GM23338 (cell line): ENCODE data around the gene ME1. TPM values are rescaled to one million over a fixed set of nuclear protein-coding genes. Genes with fewer than 3 reads are reported as not detected.

Experiments
- ATAC-seq: fragments of 200-7000 bp; cut with Tn5 transposase; 3 replicates; pipeline ENCODE4 v1.9.1; 2020
- DNase-seq: peaks from one replicate; pipeline ENCODE4 v3.0.0-alpha.2; 2015; ENCODE audit warnings: low spot score
- H2AFZ ChIP-seq: fragments of 200-600 bp; sonication (generic); 2 replicates; pipeline ENCODE4 v1.8.0; 2016; ENCODE audit warnings: antibody characterized with exemption, mild to moderate bottlenecking, moderate library complexity
- H3F3A ChIP-seq: fragments of 200-600 bp; sonication (generic); replicated peaks from 2 replicates; pipeline ENCODE4 v1.8.0; 2017; ENCODE audit warnings: antibody characterized with exemption, mixed run types, low read depth
- H3K27ac ChIP-seq: fragments of 200-600 bp; sonication (generic); 2 replicates; pipeline ENCODE4 v1.6.1; 2016; ENCODE audit warnings: low read depth
- H3K27me3 ChIP-seq: fragments of 200-600 bp; sonication (generic); 2 replicates; pipeline ENCODE4 v1.8.0; 2016; ENCODE audit warnings: mild to moderate bottlenecking, mixed run types, moderate library complexity; ENCODE audit not compliant: insufficient read depth
- H3K36me3 ChIP-seq: fragments of 200-600 bp; sonication (generic); 2 replicates; pipeline ENCODE4 v1.8.0; 2016; ENCODE audit warnings: mild to moderate bottlenecking; ENCODE audit not compliant: insufficient read depth
- H3K4me1 ChIP-seq: fragments of 200-600 bp; sonication (generic); 2 replicates; pipeline ENCODE4 v1.8.0; 2016; ENCODE audit warnings: mild to moderate bottlenecking, moderate library complexity; ENCODE audit not compliant: insufficient read depth
- H3K4me2 ChIP-seq: fragments of 200-600 bp; sonication (generic); 2 replicates; pipeline ENCODE4 v1.7.1; 2017; ENCODE audit warnings: mixed run types
- H3K4me3 ChIP-seq: fragments of 200-600 bp; sonication (generic); 2 replicates; pipeline ENCODE4 v1.6.1; 2016; ENCODE audit warnings: mixed run types
- H3K79me2 ChIP-seq: fragments of 200-600 bp; sonication (generic); replicated peaks from 2 replicates; pipeline ENCODE4 v1.8.0; 2017; ENCODE audit warnings: mild to moderate bottlenecking; ENCODE audit not compliant: insufficient read depth
- H3K9me2 ChIP-seq: fragments of 200-600 bp; sonication (generic); 2 replicates; pipeline ENCODE4 v1.8.0; 2017; ENCODE audit not compliant: insufficient read depth
- H4K20me1 ChIP-seq: fragments of 200-600 bp; sonication (generic); replicated peaks from 2 replicates; pipeline ENCODE4 v1.8.0; 2017; ENCODE audit warnings: mild to moderate bottlenecking; ENCODE audit not compliant: insufficient read depth
- H3K27ac Mint-ChIP-seq: 2 replicates; pipeline ENCODE4 v1.8.0; 2020; ENCODE audit warnings: inconsistent platforms, mild to moderate bottlenecking, moderate library complexity, mixed read lengths
- H3K27me3 Mint-ChIP-seq: 3 replicates; pipeline ENCODE4 v1.8.0; 2022; ENCODE audit warnings: low read depth, mild to moderate bottlenecking, moderate library complexity, mixed read lengths, inconsistent platforms; ENCODE audit not compliant: insufficient read depth, poor library complexity
- H3K36me3 Mint-ChIP-seq: 3 replicates; pipeline ENCODE4 v1.8.0; 2021; ENCODE audit warnings: low read depth, mild to moderate bottlenecking, inconsistent platforms, moderate library complexity, mixed read lengths
- H3K4me1 Mint-ChIP-seq: 3 replicates; pipeline ENCODE4 v1.8.0; 2020; ENCODE audit warnings: mild to moderate bottlenecking, inconsistent platforms, mixed read lengths
- H3K4me3 Mint-ChIP-seq: 3 replicates; pipeline ENCODE4 v1.8.0; 2021; ENCODE audit warnings: moderate library complexity, mild to moderate bottlenecking, inconsistent platforms, mixed read lengths
- H3K9me3 Mint-ChIP-seq: 3 replicates; pipeline ENCODE4 v1.8.0; 2020; ENCODE audit warnings: moderate library complexity, mild to moderate bottlenecking, inconsistent platforms, mixed read lengths
- CREB1 ChIP-seq: fragments of 250-450 bp; sonication (Bioruptor Pico); IDR thresholded peaks from 2 replicates; pipeline ENCODE4 v1.5.0; 2020; ENCODE audit warnings: low read depth, mild to moderate bottlenecking, moderate library complexity
- ETS1 ChIP-seq: IDR thresholded peaks from 2 replicates; pipeline ENCODE4 v1.6.1; 2016; ENCODE audit warnings: antibody characterized with exemption
- EZH2 ChIP-seq: fragments of 200-600 bp; sonication (generic); IDR thresholded peaks from one replicate; pipeline ENCODE4 v1.8.0; 2017; ENCODE audit warnings: antibody characterized with exemption, mild to moderate bottlenecking, low read depth; ENCODE audit not compliant: unreplicated experiment
- EZH2phosphoT487 ChIP-seq: fragments of 200-600 bp; sonication (generic); IDR thresholded peaks from one replicate; pipeline ENCODE4 v1.8.1; 2018; ENCODE audit warnings: antibody characterized with exemption; ENCODE audit not compliant: unreplicated experiment
- JUNB ChIP-seq: IDR thresholded peaks from one replicate; pipeline ENCODE4 v1.6.1; 2016; ENCODE audit warnings: antibody characterized with exemption; ENCODE audit not compliant: unreplicated experiment
- NANOG ChIP-seq: IDR thresholded peaks from 2 replicates; pipeline ENCODE4 v1.6.1; 2016; ENCODE audit warnings: antibody characterized with exemption, borderline replicate concordance
- POLR2AphosphoS5 ChIP-seq: IDR thresholded peaks from 2 replicates; pipeline ENCODE4 v1.6.1; 2016; ENCODE audit warnings: antibody characterized with exemption, low read depth
- STAT1 ChIP-seq: IDR thresholded peaks from one replicate; pipeline ENCODE4 v1.6.1; 2016; ENCODE audit warnings: antibody characterized with exemption; ENCODE audit not compliant: unreplicated experiment
- ZNF114 ChIP-seq: fragments of 250-450 bp; sonication (Bioruptor Pico); IDR thresholded peaks from 2 replicates; pipeline ENCODE4 v1.5.0; 2020; ENCODE audit warnings: mild to moderate bottlenecking, moderate library complexity
- ZNF331 ChIP-seq: fragments of 250-450 bp; sonication (Bioruptor Pico); IDR thresholded peaks from 2 replicates; pipeline ENCODE4 v1.5.0; 2020; ENCODE audit warnings: low read depth, mild to moderate bottlenecking, moderate library complexity
- ZNF462 ChIP-seq: fragments of 250-450 bp; sonication (Bioruptor Pico); IDR thresholded peaks from 2 replicates; pipeline ENCODE4 v1.5.0; 2020; ENCODE audit warnings: mild to moderate bottlenecking, moderate library complexity
- polyA plus RNA-seq: library from polyadenylated mRNA; unstranded; fragments of >200 nt; fragmentation: Nextera tagmentation; extraction: Ambion mirVana; gene quantifications from 2 replicates; pipeline ENCODE4 v1.2.1, GENCODE V29; 2016
- total RNA-seq: library from RNA; depleted of rRNA; stranded (reverse); fragments of >200 nt; shearing (Covaris generic); gene quantifications from 2 replicates; pipeline ENCODE4 v1.2.3, GENCODE V29; 2014
- TF ChIP-seq, protein P1 (sequence below): IDR thresholded peaks from one replicate; pipeline ENCODE4 v1.6.1; 2018; ENCODE audit warnings: antibody characterized with exemption; ENCODE audit not compliant: unreplicated experiment
- TF ChIP-seq, protein P2 (sequence below), 2 experiments: fragments of 200-600 bp in 1 of 2; sonication (generic) in 1 of 2; conservative IDR thresholded peaks; 2 replicates each; pipeline versions ENCODE4 v1.5.1 to v1.6.1; 2016 to 2017; ENCODE audit warnings: antibody characterized with exemption in 2 of 2, low read depth in 2 of 2, mild to moderate bottlenecking in 2 of 2, moderate library complexity in 1 of 2

The ME1 gene
- total and polyA plus RNA-seq, 2 experiments from 2014 or later: 6.4 to 8.0 TPM

DNA sequence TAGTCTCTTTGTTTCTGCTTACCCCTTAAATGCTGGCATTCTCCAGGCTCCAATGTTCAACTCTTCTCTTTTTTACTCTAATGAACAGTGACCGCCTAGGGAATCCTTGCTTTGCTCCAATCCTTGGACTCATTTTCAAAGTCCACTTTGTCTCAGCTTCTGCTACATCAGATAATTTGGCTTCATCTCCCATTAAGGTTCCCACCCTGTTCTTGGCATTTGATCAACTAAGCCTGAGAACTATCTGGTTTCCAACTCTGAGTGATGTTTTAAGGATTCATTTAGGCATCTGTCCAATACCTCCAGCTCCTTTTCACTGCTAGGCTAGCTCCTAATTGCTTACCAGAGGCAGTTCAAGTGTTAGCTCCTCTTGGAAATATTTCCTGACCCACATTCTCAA is 64.9 kb downstream of the ME1 start:
- no peak overlapping the region for H3K27ac ChIP-seq
- TF ChIP-seq JUNB: no peak
- TF ChIP-seq EZH2: no peak
- TF ChIP-seq, protein P1, sequence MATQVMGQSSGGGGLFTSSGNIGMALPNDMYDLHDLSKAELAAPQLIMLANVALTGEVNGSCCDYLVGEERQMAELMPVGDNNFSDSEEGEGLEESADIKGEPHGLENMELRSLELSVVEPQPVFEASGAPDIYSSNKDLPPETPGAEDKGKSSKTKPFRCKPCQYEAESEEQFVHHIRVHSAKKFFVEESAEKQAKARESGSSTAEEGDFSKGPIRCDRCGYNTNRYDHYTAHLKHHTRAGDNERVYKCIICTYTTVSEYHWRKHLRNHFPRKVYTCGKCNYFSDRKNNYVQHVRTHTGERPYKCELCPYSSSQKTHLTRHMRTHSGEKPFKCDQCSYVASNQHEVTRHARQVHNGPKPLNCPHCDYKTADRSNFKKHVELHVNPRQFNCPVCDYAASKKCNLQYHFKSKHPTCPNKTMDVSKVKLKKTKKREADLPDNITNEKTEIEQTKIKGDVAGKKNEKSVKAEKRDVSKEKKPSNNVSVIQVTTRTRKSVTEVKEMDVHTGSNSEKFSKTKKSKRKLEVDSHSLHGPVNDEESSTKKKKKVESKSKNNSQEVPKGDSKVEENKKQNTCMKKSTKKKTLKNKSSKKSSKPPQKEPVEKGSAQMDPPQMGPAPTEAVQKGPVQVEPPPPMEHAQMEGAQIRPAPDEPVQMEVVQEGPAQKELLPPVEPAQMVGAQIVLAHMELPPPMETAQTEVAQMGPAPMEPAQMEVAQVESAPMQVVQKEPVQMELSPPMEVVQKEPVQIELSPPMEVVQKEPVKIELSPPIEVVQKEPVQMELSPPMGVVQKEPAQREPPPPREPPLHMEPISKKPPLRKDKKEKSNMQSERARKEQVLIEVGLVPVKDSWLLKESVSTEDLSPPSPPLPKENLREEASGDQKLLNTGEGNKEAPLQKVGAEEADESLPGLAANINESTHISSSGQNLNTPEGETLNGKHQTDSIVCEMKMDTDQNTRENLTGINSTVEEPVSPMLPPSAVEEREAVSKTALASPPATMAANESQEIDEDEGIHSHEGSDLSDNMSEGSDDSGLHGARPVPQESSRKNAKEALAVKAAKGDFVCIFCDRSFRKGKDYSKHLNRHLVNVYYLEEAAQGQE: no peak
- no peak for TF ChIP-seq ZNF114 (CRISPR knock-in tag)
- TF ChIP-seq EZH2phosphoT487: no peak
- TF ChIP-seq ETS1: no peak
- TF ChIP-seq NANOG: no peak
- TF ChIP-seq ZNF331 (CRISPR knock-in tag): no peak
- no peak for TF ChIP-seq STAT1
- no peak for TF ChIP-seq CREB1 (CRISPR knock-in tag)
- TF ChIP-seq POLR2AphosphoS5: no peak
- no peak for TF ChIP-seq ZNF462 (CRISPR knock-in tag)
- TF ChIP-seq, protein P2, sequence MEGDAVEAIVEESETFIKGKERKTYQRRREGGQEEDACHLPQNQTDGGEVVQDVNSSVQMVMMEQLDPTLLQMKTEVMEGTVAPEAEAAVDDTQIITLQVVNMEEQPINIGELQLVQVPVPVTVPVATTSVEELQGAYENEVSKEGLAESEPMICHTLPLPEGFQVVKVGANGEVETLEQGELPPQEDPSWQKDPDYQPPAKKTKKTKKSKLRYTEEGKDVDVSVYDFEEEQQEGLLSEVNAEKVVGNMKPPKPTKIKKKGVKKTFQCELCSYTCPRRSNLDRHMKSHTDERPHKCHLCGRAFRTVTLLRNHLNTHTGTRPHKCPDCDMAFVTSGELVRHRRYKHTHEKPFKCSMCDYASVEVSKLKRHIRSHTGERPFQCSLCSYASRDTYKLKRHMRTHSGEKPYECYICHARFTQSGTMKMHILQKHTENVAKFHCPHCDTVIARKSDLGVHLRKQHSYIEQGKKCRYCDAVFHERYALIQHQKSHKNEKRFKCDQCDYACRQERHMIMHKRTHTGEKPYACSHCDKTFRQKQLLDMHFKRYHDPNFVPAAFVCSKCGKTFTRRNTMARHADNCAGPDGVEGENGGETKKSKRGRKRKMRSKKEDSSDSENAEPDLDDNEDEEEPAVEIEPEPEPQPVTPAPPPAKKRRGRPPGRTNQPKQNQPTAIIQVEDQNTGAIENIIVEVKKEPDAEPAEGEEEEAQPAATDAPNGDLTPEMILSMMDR (conservative IDR thresholded peaks at IDR 0.05; ENCODE audit: low read depth in 2 of 2): no peak

More for the DNA sequence above, 64.9 kb downstream of the ME1 start:
- Histone ChIP-seq H3F3A (no peaks in the 10 kb centered on the region), H3K9me2 (peaks cover 11% of the 10 kb centered on the region; the same call in 1 of the 2 replicates), H3K4me3 (no peak overlapping the region), H3K4me2 (no peak overlapping the region), H2AFZ (no peak overlapping the region), H3K79me2 (no peaks in the 10 kb centered on the region), H3K4me1 (no peaks in the 10 kb centered on the region), H3K36me3 (no peaks in the 10 kb centered on the region), H4K20me1 (no peaks in the 10 kb centered on the region), H3K27me3 (no peaks in the 10 kb centered on the region)
- Mint-ChIP-seq H3K4me1 (no peaks in the 10 kb centered on the region), H3K27ac (no peak overlapping the region), H3K36me3 (peaks cover 7% of the 10 kb centered on the region; the same call in 2 of the 3 replicates), H3K9me3 (no peaks in the 10 kb centered on the region), H3K27me3 (no peaks in the 10 kb centered on the region), H3K4me3 (no peak overlapping the region)
- DNase-seq (no peak), ATAC-seq (no peak)
